GM19397 (cell line): ENCODE data around the gene XPO1.
"Not testable (repeated sequence)": the region's sequence is repeated elsewhere in the genome, so short reads cannot be mapped to it uniquely, and the experiment has no call there.

ENCODE experiments used
- ATAC-seq: cut with Tn5 transposase; IDR thresholded peaks from one replicate; pipeline ENCODE4 v1.9.1; 2021; ENCODE audit warnings: mild to moderate bottlenecking, moderate library complexity; ENCODE audit not compliant: unreplicated experiment

XPO1 gene

GRCh38 chr2:61538200-61538919 is at the start of gene XPO1:
TSS of gene XPO1 (minus strand) at chr2:61538356. CDS start at chr2:61533897, 4,459 bp downstream.
- peak; percentile 84 for ATAC-seq

- not testable (repeated sequence) for ATAC-seq
These were observed 48.8 kb upstream of the XPO1 start for GRCh38 chr2:61586928-61587327.

- no peak for ATAC-seq
These were observed 47.2 kb upstream of the XPO1 start for GRCh38 chr2:61585383-61585782.

- not testable (repeated sequence) for ATAC-seq
These were observed 46.2 kb upstream of the XPO1 start for GRCh38 chr2:61584368-61584767.

- ATAC-seq, result no peak
These were observed 44.0 kb upstream of the XPO1 start for GRCh38 chr2:61582165-61582564.

GRCh38 chr2:61581716-61582115 is 43.6 kb upstream of the XPO1 start:
- no peak for ATAC-seq

GRCh38 chr2:61575447-61575859 is 37.3 kb upstream of the XPO1 start:
- no peak for ATAC-seq

GRCh38 chr2:61566566-61566965 is 28.4 kb upstream of the XPO1 start:
- ATAC-seq, result no peak

GRCh38 chr2:61562615-61563014 is 24.5 kb upstream of the XPO1 start:
- ATAC-seq, result no peak

- ATAC-seq, result no peak
These were observed 20.0 kb upstream of the XPO1 start for GRCh38 chr2:61558160-61558559.

- no peak for ATAC-seq
These were observed 19.2 kb upstream of the XPO1 start for GRCh38 chr2:61557381-61557780.

GRCh38 chr2:61554604-61555003 is 16.4 kb upstream of the XPO1 start:
- no peak for ATAC-seq

GRCh38 chr2:61550375-61551209 is 12.4 kb upstream of the XPO1 start:
- ATAC-seq, result no peak

GRCh38 chr2:61549546-61549945 is 11.4 kb upstream of the XPO1 start:
- ATAC-seq, result no peak

GRCh38 chr2:61543062-61543461 is 4.9 kb upstream of the XPO1 start:
- no peak for ATAC-seq

GRCh38 chr2:61540167-61540566 is 2.0 kb upstream of the XPO1 start:
- ATAC-seq, result not testable (repeated sequence)

- ATAC-seq, result no peak
These were observed 864 bp upstream of the XPO1 start for GRCh38 chr2:61538920-61539520.

- no peak for ATAC-seq
These were observed 281 bp downstream of the XPO1 start for GRCh38 chr2:61537950-61538199.

- ATAC-seq, result no peak
These were observed 743 bp downstream of the XPO1 start for GRCh38 chr2:61537277-61537949.

- peak; percentile 44 for ATAC-seq
These were observed 1.4 kb downstream of the XPO1 start for GRCh38 chr2:61536572-61537276.

- ATAC-seq, result no peak
These were observed 2.0 kb downstream of the XPO1 start for GRCh38 chr2:61536180-61536571.
